ENCODE data around the gene VAV2.

The VAV2 gene

DNA sequence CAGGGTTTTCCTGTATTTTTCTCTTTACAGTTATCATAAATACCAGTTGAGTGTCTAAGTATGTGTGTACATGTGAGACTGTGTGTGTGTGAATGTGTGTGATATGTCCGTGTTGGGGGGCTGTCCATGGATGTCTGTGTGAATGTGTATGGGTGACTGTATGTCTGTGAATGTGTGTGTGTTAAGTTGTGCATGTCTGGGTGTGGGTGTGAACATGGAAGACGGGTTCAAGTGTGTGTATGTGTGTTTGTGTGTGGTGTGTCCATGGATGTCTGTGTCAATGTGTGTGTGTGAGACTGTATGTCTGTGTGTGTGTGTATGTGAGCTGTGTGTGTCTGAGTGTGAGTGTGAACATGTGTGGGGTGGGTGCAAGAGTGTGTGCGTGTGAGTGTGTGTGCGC lies 55.0 kb downstream of the VAV2 start:
- in situ Hi-C loops (cut with HindIII; ENCODE audit: low sequenced_read_pairs): no loop called here
- H3K4me3 ChIP-seq (ENCODE audit: low read depth, low read length): no peak overlapping the region
- TF ChIP-seq, protein P1, sequence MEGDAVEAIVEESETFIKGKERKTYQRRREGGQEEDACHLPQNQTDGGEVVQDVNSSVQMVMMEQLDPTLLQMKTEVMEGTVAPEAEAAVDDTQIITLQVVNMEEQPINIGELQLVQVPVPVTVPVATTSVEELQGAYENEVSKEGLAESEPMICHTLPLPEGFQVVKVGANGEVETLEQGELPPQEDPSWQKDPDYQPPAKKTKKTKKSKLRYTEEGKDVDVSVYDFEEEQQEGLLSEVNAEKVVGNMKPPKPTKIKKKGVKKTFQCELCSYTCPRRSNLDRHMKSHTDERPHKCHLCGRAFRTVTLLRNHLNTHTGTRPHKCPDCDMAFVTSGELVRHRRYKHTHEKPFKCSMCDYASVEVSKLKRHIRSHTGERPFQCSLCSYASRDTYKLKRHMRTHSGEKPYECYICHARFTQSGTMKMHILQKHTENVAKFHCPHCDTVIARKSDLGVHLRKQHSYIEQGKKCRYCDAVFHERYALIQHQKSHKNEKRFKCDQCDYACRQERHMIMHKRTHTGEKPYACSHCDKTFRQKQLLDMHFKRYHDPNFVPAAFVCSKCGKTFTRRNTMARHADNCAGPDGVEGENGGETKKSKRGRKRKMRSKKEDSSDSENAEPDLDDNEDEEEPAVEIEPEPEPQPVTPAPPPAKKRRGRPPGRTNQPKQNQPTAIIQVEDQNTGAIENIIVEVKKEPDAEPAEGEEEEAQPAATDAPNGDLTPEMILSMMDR (IDR thresholded peaks at IDR 0.05; ENCODE audit: low read depth, low read length, missing control alignments): no peak
- no peak for DNase-seq (ENCODE audit: low read depth)

GRCh38 chr9:133935328-133936005 lies 56.7 kb downstream of the VAV2 start:
- in situ Hi-C loops (cut with HindIII; ENCODE audit: low sequenced_read_pairs): no loop called here
- DNase-seq (ENCODE audit: low read depth): peak; percentile 89
- H3K4me3 ChIP-seq (ENCODE audit: low read depth, low read length): no peak overlapping the region
- TF ChIP-seq, protein P1 (IDR thresholded peaks at IDR 0.05; ENCODE audit: low read depth, low read length, missing control alignments): peak; percentile 38

DNA sequence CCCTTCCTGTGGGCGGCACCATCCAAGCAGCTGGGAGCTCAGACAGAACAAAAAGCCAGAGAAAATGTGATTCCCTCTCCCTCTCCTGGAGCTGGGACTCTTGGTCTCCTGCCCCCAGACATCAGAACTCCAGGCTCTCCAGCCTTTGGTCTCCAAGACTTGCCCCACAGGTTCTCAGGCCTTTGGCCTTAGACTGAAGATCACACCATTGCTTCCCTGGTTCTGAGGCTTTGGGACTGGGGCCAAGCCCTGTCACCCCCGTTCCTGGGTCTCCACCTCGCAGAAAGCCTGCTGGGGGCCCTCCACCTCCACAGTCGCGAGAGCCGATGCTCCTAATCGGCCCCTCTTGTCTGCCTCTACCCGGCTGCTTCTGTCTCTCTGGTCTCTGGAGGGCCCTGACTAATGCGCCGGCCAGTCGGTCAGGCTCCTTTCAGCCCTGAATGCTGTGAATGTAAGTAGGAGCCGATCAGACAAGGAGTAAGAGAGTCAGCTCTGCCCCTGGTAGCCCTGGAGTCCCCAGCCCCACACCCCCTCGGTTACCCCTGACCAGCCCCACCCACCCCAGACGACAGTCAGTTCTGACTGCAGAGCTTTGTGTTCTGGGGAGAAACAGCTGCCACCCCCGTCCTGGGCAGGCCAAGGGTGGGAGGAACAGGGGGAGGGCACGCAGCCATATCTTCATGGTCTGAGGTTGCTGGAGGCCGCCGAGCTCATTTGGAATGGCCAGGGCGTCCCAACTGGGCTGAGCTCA lies 57.5 kb downstream of the VAV2 start:
- DNase-seq (ENCODE audit: low read depth): no peak
- TF ChIP-seq, protein P1 (IDR thresholded peaks at IDR 0.05; ENCODE audit: low read depth, low read length, missing control alignments): no peak
- no peak overlapping the region for H3K4me3 ChIP-seq (ENCODE audit: low read depth, low read length)
- in situ Hi-C loops (cut with HindIII; ENCODE audit: low sequenced_read_pairs): no loop called here

DNA sequence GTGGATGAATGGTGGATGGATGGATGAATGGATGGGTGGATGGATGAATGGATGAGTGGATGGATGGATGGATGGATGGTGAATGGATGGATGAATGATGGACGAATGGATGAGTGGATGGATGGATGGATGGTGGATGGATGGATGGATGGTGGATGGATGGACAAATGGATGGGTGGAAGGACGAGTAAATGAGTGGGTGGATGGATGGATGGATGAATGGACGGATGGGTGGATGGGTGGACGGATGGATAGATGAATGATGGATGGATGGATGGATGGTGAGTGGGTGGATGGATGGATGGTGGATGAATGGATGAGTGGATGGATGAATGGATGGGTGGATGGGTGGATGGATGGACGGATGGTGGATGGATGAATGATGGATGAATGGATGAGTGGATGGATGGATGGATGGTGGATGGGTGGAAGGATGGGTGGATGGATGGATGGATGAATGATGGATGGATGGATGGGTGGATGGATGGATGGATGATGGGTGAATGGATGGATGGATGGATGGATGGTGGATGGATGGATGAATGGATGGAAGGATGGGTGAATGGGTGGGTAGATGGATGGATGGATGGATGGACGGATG lies 58.6 kb downstream of the VAV2 start:
- H3K4me3 ChIP-seq (ENCODE audit: low read depth, low read length): no peak overlapping the region
- no peak for DNase-seq (ENCODE audit: low read depth)
- in situ Hi-C loops (cut with HindIII; ENCODE audit: low sequenced_read_pairs): no loop called here
- TF ChIP-seq, protein P1 (IDR thresholded peaks at IDR 0.05; ENCODE audit: low read depth, low read length, missing control alignments): no peak

- DNase-seq (ENCODE audit: low read depth): no peak
- in situ Hi-C loops (cut with HindIII; ENCODE audit: low sequenced_read_pairs): no loop called here
- no peak overlapping the region for H3K4me3 ChIP-seq (ENCODE audit: low read depth, low read length)
- TF ChIP-seq, protein P1 (IDR thresholded peaks at IDR 0.05; ENCODE audit: low read depth, low read length, missing control alignments): no peak
Observed at GRCh38 chr9:133932633-133933032, 59.5 kb downstream of the VAV2 start.

DNA sequence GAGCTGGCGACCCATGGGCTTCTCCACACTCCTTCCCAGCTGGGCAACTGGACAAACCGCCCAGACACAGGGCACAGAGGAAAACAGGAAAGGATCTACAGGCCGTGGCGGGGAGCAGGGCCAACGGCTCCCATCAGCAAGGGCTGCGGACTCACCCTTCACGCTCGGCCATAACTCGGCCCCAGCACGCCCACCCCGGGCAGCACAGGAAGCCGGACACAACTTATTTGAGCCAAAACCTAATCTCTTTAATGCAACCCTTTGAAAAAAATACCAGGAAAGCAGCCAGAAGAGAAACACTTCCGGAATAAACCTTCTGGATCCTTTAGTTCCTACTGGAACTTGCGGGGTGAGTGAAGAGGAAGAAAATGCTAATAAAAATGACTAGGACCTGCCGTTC lies 59.9 kb downstream of the VAV2 start:
- H3K4me3 ChIP-seq (ENCODE audit: low read depth, low read length): no peak overlapping the region
- TF ChIP-seq, protein P1 (IDR thresholded peaks at IDR 0.05; ENCODE audit: low read depth, low read length, missing control alignments): no peak
- in situ Hi-C loops (cut with HindIII; ENCODE audit: low sequenced_read_pairs): no loop called here
- no peak for DNase-seq (ENCODE audit: low read depth)

All from astrocyte of the cerebellum (primary cell).